GM19099 (cell line): ENCODE results near the gene STMP1.

ENCODE experiments used
- POLR2A ChIP-seq: IDR thresholded peaks from 3 replicates; pipeline ENCODE4 v1.6.1; 2011; ENCODE audit warnings: low read depth; ENCODE audit not compliant: insufficient read length; ENCODE audit errors: extremely low read depth

STMP1 gene

GRCh38 chr7:135683609-135684008 lies 21.3 kb downstream of the STMP1 start:
- TF ChIP-seq POLR2A = no peak

GRCh38 chr7:135684136-135684535 lies 21.8 kb downstream of the STMP1 start:
- no peak for TF ChIP-seq POLR2A

GRCh38 chr7:135684699-135685098 lies 22.4 kb downstream of the STMP1 start:
- no peak for TF ChIP-seq POLR2A

GRCh38 chr7:135685306-135686084 lies 23.2 kb downstream of the STMP1 start:
- TF ChIP-seq POLR2A = no peak

- TF ChIP-seq POLR2A = no peak
These were observed 25.2 kb downstream of the STMP1 start for GRCh38 chr7:135687466-135687865.

- no peak for TF ChIP-seq POLR2A
These were observed 28.3 kb downstream of the STMP1 start for GRCh38 chr7:135690566-135690965.

GRCh38 chr7:135692055-135692454 lies 29.7 kb downstream of the STMP1 start:
- TF ChIP-seq POLR2A = no peak

GRCh38 chr7:135693558-135693957 lies 31.2 kb downstream of the STMP1 start:
- no peak for TF ChIP-seq POLR2A

- no peak for TF ChIP-seq POLR2A
These were observed 35.1 kb downstream of the STMP1 start for GRCh38 chr7:135697276-135698049.

GRCh38 chr7:135704074-135704473 lies 41.8 kb downstream of the STMP1 start:
- no peak for TF ChIP-seq POLR2A

GRCh38 chr7:135704698-135705097 lies 42.4 kb downstream of the STMP1 start:
- TF ChIP-seq POLR2A = no peak

- no peak for TF ChIP-seq POLR2A
These were observed 43.9 kb downstream of the STMP1 start for GRCh38 chr7:135706038-135706742.

- no peak for TF ChIP-seq POLR2A
These were observed 44.7 kb downstream of the STMP1 start for GRCh38 chr7:135706858-135707569.

- TF ChIP-seq POLR2A = no peak
These were observed 45.3 kb downstream of the STMP1 start for GRCh38 chr7:135707570-135707966.

- TF ChIP-seq POLR2A = no peak
These were observed 45.7 kb downstream of the STMP1 start for GRCh38 chr7:135708041-135708440.
